GM10847 (cell line): ENCODE results near the gene POU1F1.

Experiments
- POLR2A ChIP-seq: IDR thresholded peaks from 2 replicates; pipeline ENCODE4 v1.6.1; 2011; ENCODE audit not compliant: insufficient read length; ENCODE audit errors: extremely low read depth

Gene POU1F1, protein sequence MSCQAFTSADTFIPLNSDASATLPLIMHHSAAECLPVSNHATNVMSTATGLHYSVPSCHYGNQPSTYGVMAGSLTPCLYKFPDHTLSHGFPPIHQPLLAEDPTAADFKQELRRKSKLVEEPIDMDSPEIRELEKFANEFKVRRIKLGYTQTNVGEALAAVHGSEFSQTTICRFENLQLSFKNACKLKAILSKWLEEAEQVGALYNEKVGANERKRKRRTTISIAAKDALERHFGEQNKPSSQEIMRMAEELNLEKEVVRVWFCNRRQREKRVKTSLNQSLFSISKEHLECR

DNA sequence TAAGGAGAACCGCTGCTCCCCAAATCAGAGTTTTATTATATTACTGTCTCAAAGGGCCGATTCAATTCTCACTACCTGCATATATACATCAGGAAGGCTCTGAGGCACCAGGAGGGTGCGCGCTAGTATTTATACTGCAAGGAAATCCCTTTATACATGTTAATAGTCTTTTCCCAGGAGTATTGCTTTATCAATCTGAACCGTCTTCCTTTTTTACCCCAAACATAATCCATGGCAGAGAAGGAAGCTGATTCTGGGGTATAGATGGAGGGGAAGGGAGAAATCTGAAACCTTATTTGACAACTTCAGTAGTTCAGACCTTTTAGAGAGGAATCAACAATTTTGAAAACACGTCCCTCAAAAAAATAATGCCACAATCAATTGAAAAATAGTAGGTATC lies at the start of gene POU1F1:
Gene POU1F1 (minus strand): TSS at position 101 of the 400 bp plus-strand sequence. CDS start 122 bp downstream, outside the sequence.
- no peak for TF ChIP-seq POLR2A

DNA sequence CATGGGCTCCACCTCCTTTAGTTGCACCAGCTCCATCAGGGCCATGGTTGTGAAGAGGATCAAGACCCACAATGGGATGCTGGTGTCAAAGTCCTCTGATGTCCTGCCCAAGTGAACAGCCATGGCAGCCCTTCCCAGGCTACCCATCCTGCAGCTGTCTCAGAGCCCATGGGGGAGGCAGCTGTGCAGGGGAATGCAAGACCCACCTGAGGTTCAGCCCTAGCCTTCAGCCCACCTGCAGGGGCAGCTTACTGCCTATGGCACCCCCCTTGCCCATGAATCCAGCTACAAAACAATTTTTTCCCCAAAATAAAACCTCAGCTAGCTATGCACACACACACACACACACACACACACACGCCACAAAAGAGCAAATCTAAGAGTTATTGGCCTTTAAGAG lies 48.2 kb upstream of the POU1F1 start:
- no peak for TF ChIP-seq POLR2A

DNA sequence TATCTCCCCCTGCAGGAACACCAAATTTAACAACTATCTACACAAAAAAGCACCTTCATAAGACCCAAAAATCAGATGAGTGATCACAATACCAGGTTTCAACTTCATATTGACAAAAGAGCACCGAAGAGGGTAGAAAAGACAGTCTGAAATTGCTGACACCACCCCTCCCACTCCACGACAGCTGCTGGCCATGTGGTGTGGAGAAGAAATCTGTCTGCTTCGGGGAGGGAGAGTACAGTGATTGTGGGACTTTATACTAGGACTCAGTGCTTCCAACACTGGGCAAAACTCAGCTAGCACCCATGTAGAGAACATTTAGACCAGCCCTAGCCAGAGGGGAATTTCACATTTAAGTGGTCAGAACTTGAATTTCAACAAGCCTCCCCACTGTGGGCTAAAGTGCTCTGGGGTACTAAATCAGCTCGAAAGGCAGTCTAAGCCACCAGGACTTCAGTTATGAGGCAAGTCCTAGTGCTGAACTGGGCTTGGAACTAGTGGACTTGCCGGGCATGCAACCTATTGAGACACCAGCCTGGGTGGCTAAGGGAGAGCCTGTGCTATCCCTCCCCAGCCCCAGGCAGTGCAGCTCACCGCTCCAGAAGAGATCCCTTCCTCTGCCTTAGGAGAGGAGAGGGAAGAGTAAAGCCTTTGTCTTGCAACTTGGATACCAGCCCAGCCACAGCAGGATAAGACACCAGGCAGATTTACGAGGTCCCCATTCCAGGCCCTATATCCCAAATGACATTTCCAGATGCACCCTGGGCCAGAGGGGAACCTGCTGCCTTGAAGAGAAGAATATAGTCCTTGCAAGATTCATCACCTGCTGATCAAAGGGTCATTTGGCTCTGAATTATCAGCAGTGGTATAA lies 44.6 kb upstream of the POU1F1 start:
- no peak for TF ChIP-seq POLR2A

DNA sequence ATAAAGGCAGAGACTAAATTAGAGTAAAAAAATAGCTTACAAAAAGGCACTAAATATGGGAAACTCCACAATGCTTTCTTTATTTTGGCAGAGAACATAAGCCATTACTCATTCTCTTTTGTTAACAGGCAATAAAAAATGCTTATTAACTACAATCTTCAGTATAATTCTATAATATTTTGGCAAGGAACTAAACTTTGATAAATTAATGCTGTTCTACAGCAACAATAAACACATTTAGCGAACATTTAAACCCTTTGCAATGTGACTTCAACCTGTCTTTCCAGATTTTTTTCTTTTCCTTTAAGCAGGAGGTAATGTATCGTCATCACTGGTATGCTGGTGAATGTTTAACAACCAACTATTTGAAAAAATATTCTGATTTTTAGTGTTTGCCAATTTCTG lies 42.2 kb upstream of the POU1F1 start:
- no peak for TF ChIP-seq POLR2A

DNA sequence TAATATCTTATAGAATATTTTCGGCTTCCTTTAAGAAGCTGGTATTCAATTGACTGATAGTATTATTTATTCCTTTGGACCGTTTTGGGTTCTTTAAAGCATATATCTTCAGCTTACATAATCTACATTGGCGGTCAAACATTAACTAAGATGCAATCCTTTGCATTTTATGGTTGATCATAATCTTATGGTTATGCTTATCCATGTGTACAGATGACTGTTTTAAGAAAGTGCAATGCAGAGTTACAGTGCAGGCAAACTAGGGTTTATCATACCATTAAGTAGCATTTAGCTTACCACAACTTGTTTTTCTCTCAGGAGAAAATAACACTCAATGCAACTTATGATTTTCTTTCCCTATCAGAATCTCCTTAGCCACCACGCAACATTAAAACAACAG lies 41.4 kb upstream of the POU1F1 start:
- no peak for TF ChIP-seq POLR2A

DNA sequence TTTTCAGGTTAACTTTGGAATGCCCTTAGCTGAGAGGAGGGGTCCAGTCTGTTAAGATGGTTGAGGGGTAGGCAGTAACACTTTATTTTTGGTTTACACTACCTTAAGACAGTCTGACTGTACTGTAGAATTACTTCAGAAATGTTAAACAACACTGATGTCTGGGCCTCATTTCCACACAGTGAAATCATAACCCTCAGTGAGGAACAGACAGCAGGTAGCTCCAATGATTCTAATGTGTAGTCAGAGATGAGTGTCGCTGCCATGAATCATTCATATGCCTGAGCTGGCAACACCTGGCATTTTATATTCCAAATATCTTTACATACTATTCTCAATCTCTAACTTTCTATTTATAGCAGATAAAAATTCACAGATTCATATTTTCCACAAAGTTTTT lies 37.3 kb upstream of the POU1F1 start:
- no peak for TF ChIP-seq POLR2A

DNA sequence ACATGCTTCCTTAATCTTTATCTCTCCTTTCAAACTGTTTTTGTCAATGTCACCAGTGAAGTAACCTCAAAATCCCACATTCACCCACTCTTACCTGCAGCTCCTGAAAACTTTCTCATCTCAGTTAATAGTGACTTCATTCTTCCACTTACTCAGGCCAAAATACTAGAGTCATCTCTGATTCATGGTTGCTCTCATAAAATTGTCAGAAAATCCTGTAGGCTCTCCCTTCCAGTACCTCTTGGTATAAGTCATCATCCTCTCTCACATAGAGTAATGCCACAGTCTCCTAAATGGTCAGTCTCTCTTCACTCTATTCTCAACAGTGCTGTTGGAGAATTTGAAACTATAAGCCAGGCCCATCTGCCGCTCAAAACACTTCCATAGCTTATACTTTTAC lies 34.9 kb upstream of the POU1F1 start:
- TF ChIP-seq POLR2A, result no peak

DNA sequence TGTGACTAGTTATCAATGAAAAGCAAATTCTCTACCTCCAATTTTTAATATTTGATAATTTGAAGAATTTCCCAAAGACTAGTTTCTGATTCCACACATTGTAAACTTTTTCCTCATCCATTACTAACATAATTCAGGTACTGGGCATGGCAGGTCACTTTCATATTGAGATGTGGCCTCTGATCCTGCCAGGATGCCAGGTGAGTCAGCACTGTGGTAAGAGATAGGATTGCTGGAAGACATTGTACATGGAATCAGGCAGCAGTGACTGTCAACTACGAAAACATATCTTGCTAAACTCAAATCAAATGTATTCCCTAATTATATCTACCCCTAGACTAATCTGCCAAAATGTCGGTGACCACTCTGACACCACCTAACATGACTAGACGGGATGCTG lies 33.2 kb upstream of the POU1F1 start:
- TF ChIP-seq POLR2A, result no peak

DNA sequence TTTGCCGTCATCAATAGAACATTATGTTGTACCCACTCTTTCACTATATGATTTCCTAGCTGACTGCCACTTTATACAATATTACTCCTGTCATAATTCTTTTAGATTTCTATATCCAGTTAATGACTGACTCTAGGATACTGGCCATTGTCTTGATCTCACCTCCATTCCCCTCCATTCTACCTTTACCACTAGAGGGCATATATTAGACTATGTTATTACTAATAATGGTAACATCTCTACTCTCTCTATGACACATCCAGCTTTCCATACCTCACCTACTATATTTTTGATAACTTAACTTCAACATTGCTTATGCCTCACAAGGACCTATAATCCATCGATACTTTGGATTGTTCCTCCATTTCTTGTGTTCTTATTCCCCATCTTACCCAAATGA lies 31.4 kb upstream of the POU1F1 start:
- TF ChIP-seq POLR2A, result no peak

GRCh38 chr3:87305517-87305916 lies 29.1 kb upstream of the POU1F1 start:
- TF ChIP-seq POLR2A, result no peak

- no peak for TF ChIP-seq POLR2A
Observed at GRCh38 chr3:87298111-87298718, 21.8 kb upstream of the POU1F1 start.

DNA sequence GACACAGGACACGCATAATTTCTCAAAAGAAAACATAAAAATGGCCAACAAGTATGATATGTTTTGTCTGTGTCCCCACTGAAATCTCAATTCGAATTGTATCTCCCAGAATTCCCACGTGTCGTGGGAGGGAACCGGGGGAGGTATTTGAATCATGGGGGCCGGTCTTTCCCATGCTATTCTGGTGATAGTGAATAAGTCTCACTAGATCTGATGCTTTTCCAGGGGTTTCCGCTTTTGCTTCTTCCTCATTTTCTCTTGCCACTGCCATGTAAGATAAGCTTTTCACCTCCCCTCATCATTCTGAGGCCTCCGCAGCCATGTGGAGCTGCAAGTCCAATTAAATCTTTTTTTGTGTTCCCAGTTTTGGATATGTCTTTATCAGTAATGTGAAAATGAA lies 12.1 kb upstream of the POU1F1 start:
- TF ChIP-seq POLR2A, result no peak

GRCh38 chr3:87287011-87287410 lies 10.6 kb upstream of the POU1F1 start:
- TF ChIP-seq POLR2A, result no peak

DNA sequence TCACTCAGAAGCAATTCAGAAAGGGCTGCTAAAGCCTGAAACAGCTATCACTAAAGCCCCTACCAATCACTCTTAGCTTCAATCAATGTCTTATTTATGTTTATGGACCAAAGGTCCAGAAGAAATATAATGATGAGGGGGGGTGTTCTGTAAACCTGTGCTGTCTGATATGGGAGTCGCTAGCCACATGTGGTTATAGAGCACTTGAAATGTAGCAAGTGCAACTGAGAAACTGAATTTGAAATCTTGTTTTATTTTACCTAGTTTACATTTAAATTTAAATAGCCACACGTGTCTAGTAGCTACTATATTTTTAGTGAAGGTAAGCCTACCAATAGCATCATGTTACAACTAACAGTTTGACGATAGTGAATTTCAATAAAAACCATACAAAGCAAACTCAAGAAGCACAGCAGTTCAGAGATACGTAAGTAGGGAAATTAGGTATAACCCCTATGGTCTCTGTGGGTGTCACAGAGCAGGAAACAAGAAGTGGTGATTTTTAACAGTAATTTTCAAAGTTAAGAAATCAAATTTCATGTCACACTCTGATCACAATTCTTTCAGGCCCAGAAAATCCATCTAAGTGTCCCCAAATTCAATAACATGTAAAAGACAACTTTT lies 3.6 kb downstream of the POU1F1 start:
- no peak for TF ChIP-seq POLR2A

- TF ChIP-seq POLR2A, result no peak
Observed at GRCh38 chr3:87270908-87271700, 5.3 kb downstream of the POU1F1 start.
